Right renal pelvis (tissue), 4 donors: ENCODE results near the gene PLTP. TPM values are rescaled to one million over a fixed set of nuclear protein-coding genes. Genes with fewer than 3 reads are reported as not detected.
"Not testable (repeated sequence)": the region's sequence is repeated elsewhere in the genome, so short reads cannot be mapped to it uniquely, and the experiment has no call there.

Source experiments
- DNase-seq, 4 donors: peaks; one replicate each; pipeline ENCODE4 v3.0.0-alpha.2; 2013; ENCODE audit warnings: low read depth in 4 of 4, low spot score in 3 of 4, missing footprints in 1 of 4
- polyA plus RNA-seq, 4 donors: library from polyadenylated mRNA; unstranded; fragments of 120-200 nt; gene quantifications; one replicate each; pipeline ENCODE4 v1.2.1, GENCODE V29; 2013; ENCODE audit not compliant: insufficient read length in 4 of 4

The PLTP gene
- polyA plus RNA-seq, 4 donors: 143 to 178 (median 150) TPM

DNA sequence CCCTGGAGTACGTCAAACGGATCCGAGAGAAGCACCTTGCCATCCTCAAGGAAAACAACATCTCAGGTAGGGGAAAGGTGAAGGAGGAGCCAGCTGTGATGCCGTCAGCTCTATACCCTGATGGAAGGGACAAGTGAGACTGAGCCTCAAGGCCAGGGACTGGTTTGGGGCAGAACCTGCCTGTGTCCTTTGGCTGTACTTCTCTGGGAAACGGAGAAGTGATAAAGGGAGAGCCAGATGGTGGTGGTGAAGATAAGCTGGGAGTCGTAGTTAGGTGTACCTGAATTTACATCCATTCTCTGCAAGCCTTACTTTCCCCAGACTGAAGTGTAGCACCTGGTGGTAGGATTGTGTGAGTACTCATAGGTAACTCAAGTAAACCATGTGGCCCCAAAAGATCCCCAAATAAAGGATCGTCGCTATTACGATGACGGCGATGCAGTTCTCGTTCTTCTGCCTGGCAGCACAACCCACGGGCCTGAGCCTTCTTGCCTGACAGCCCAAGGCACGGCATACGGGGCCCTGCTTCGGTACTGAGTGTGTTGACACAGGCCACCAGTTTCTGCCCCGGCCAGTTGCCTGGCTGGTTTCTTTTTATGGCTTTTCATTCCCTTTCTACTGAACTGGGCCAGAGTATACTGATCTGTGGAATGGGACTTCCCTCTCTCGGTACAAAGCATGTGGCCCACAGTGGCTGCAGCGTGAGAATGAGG lies 33.2 kb upstream of the PLTP start:
- DNase-seq: no peak

GRCh38 chr20:45944151-45944964 lies 32.4 kb upstream of the PLTP start:
- DNase-seq: no peak

- no peak for DNase-seq
These were observed 31.7 kb upstream of the PLTP start for GRCh38 chr20:45943613-45944012.

GRCh38 chr20:45940469-45940868 lies 28.5 kb upstream of the PLTP start:
- no peak for DNase-seq

GRCh38 chr20:45940053-45940452 lies 28.1 kb upstream of the PLTP start:
- no peak for DNase-seq

DNA sequence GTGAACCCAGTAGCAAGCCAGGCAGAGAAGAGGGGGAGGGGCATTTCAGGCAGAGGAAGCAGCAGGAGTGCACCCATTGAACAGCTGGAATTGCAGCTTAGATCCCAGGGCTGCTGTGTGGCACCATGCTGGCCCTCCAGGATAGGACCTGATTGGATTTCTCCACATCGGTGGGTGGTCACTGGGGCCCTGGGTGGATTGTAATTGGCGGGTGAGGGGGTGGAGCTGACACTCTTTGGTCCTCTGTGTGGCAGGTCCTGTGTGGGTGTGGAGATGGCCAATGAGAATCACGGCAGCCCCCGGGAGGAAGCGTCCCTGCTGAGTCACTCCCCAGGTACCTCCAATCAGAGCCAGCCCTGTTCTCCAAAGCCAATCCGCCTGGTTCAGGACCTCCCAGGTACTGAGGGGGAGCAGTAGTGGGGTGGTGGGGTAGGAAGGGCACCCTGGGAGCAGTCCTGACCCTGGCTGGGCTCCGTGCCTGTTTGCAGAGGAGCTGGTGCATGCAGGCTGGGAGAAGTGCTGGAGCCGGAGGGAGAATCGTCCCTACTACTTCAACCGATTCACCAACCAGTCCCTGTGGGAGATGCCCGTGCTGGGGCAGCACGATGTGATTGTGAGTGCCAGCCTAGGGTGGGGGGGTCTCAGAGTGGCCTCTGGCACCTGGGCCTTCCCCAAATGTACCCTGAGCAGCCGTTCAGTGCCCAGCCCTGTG lies 26.9 kb upstream of the PLTP start:
- no peak for DNase-seq

- DNase-seq: no peak
These were observed 25.8 kb upstream of the PLTP start for GRCh38 chr20:45937765-45938164.

DNA sequence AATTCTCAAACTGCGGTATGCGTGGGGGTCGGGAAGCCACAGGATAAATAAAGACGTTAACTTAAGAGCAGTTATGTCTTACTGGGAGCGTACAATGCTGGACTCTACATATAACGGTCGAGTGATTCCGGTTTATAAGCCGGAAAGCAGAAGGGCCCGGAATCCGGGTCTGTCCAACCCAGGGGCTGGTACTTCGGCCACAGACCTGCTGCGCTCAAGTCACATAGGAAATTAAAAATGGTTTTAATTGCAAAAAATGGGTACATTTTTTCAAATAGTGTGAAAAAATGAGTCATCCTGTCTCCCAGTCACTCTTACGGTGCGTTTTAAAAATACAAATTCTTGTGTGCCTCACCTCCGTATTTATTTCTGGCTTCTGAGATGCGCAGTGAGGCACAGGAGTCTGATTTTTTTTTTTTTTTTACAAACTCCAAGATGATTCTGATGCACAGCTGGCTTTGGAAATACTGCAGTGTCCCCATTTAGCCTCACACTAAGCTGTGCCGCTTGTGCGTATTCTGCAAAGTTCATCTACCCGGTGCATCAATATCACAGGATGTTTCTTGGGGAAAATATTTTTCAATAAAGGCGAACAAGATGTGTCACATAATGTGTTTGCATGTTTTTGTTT lies 23.6 kb upstream of the PLTP start:
- no peak for DNase-seq

DNA sequence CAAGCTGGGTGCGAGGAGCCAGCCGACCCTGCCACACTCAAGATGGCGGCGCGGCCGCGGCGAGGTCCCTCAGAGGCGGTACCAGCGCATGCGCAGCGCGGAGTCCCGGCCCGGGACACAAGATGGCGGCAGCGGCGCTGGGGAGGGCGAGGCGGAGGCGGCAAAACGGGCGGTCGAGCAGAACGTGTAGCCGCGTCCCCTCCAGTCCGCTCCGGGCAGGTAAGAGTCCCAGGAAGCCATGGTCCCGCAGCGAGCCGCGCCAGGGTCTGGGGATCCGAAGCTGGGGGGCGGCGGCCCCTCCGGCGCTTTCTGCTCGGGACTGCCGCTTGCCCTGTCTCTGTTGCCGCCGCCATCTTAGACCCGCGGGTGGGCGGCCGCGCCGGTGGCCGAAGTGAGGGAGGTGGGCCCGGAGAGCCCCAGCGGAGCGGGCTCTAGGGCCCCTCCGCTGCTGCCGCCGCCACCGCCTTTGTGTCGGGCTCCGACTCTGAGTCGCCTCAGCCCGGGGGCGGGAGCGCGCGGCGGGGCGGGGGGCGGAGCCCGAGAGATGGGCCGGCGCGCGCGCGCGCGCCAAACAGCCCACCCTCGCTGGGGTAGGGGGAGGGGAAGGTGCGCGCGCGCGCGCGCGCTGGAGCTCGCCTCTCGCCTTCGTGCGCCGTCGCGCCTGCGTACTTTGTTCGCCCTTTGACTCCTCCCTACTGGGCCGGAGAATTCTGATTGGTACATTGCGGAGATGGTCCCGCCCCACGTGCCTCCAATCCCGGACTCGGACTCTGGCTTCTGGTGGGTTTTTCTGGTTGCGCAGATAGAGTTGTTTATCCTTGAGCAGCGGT lies 22.8 kb upstream of the PLTP start, which contains the start of gene PCIF1:
PCIF1 (plus strand) TSS at position 98 of the 830 bp plus-strand sequence. CDS start 4,317 bp downstream, outside the sequence.
- DNase-seq: peak; percentile 98 to 100 (median 99)

- no peak for DNase-seq
These were observed 22.2 kb upstream of the PLTP start for GRCh38 chr20:45934046-45934585.

DNA sequence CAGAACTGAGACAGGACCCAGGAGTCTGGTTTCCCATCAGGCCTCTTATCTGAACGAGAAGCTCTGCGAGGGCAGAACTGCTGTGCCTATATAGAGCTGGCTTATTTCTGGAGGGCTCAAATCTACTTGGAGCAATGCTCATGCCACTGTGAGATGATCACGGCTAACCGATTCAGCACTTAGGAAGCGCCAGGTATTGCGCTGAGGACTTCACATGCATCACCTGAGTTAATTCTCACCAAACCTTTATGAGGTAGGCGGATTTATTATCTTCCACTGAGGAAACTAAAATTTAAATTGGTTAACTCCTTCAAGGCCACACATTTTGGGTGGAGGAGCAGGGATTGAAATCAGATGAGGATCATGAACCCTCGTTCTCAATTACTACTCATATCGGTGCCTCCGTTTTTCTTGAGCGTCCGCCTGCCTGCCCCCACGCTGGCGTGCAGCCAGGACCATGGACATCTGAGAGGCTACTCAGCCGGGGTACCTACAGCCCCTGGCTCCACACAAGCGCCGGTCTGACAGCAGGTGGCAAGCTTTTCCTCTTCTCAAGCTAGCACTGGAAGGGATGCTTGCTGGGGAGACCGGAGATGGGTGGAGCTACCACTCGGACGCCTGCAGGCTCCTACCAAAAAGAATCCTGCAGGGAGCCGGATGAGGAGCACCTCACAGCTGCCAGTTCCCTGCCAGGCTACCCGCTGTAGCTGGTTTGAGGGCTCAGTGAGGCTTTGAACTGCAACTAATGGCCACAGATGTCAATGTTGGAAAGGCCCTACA lies 21.5 kb upstream of the PLTP start:
- no peak for DNase-seq

- not testable (repeated sequence) for DNase-seq
These were observed 19.7 kb upstream of the PLTP start for GRCh38 chr20:45931680-45932079.

- no peak for DNase-seq
These were observed 15.3 kb upstream of the PLTP start for GRCh38 chr20:45927071-45927878.

DNA sequence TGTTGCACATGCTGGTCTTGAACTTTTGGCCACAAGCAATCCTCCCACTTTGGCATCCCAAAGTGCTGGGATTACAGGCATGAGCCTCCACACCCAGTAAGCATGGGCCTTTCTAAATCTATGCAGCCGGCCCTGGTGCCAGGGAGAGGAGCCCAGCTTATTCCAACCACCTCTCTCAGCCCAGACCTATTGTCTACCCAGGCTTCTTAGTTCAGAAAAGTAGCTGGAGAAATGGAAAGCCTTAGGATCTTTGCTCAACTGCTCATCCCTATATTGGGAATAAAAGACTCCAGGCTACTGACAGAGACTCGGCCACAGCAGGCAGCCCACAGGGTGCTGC lies 14.7 kb upstream of the PLTP start:
- no peak for DNase-seq

DNA sequence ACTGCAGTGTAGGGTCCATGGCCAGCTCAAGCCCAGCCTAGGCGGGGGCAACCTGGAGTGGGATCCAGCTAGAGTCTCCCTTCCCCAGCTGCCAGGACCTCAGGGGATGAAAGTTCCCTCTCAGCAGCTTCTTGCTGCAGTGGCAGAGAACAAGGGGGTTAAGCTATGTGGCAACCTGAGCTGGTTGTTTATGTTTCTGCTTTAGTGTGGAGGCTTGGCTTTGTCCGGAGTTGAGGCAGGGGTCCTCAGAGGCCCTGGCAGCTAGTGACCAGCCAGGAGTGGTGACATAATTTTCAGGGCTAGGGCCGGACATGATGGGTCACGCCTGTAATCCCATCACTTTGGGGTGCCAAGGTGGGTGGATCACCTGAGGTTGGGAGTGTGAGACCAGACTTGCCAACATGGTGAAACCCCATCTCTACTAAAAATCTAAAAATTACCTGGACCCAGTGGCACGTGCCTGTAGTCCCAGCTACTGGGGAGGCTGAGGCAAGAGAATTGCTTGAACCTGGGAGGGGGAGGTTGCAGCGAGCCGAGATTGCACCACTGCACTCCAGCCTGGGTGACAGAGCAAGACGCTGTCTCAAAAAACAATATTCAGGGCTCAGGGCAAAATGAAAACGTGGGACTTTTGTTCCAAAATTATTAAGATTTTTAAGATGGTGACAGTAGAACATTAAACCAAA lies 14.0 kb upstream of the PLTP start:
- DNase-seq: no peak

DNA sequence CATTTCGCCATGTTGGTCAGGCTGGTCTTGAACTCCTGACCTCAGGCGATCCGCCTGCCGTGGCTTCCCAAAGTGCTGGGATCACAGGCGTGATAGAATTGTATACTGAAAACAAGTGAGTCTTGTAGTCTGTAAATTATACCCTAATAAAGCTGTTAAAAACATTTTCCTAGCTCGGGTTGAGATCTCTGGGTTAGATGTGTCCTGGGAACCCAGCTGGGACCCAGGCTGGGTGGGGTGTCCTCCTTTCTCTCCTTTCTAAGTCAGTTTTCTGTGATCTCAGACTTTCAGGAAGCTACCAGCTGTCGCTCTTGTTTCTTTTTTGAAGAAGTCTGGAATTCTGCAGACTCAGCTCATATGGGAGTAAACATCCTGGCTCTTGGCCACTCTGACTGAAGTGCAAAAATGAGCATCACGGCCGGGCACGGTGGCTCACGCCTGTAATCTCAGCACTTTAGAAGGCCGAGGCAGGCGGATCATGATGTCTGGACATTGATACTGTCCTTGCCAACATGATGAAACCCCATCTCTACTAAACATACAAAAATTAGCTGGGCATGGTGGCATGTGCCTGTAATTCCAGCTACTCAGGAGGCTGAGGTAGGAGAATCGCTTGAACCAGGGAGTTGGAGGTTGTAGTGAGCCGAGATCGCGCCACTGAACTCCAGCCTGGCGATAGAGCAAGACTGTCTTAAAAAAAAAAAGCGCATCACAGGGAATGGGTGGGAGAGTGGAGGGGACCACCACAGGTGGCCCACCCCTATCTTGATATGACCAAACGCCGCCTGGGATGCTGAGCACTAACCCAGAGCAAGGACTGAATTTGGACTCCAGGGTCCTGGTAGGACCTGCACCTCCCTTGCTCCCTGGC lies 12.7 kb upstream of the PLTP start:
- DNase-seq: no peak
